SU-DHL-6 (cell line): ENCODE data around the gene DLEU7.

Experiments
- H2AFZ ChIP-seq: fragments of 200-600 bp; sonication (generic); 2 replicates; pipeline ENCODE4 v1.6.1; 2014; ENCODE audit warnings: low read depth, mild to moderate bottlenecking, moderate library complexity, mixed read lengths, antibody characterized with exemption, low read length; ENCODE audit not compliant: severe bottlenecking
- H3F3A ChIP-seq: fragments of 200-600 bp; shearing (Covaris generic); 2 replicates; pipeline ENCODE4 v1.6.0; 2016; ENCODE audit warnings: antibody characterized with exemption, mild to moderate bottlenecking; ENCODE audit not compliant: insufficient read depth
- H3K27ac ChIP-seq: fragments of 200-600 bp; sonication (generic); 2 replicates; pipeline ENCODE4 v1.5.1; 2016; ENCODE audit warnings: low read depth, mild to moderate bottlenecking, low read length, moderate library complexity, mixed read lengths
- H3K27me3 ChIP-seq: fragments of 200-600 bp; sonication (generic), shearing (Covaris generic); 2 replicates; pipeline ENCODE4 v1.6.0; 2014; ENCODE audit warnings: mild to moderate bottlenecking, low read length
- H3K36me3 ChIP-seq: fragments of 200-600 bp; sonication (generic); 2 replicates; pipeline ENCODE4 v1.6.1; 2014; ENCODE audit warnings: mild to moderate bottlenecking, low read length, mixed read lengths
- H3K4me2 ChIP-seq: fragments of 300-600, 200-600 bp; shearing (Covaris generic), sonication (generic); 2 replicates; pipeline ENCODE4 v1.6.0; 2014; ENCODE audit warnings: low read length, low read depth, mild to moderate bottlenecking; ENCODE audit not compliant: poor library complexity, severe bottlenecking
- H3K4me3 ChIP-seq: fragments of 200-600 bp; sonication (generic); 2 replicates; pipeline ENCODE4 v1.5.1; 2014; ENCODE audit warnings: antibody characterized with exemption, low read length, mild to moderate bottlenecking, mixed read lengths; ENCODE audit not compliant: insufficient read depth, poor library complexity, severe bottlenecking
- H3K79me2 ChIP-seq: fragments of 200-600 bp; sonication (generic); 2 replicates; pipeline ENCODE4 v1.6.1; 2014; ENCODE audit warnings: mild to moderate bottlenecking, low read length, moderate library complexity; ENCODE audit not compliant: insufficient read depth
- H3K9ac ChIP-seq: fragments of 200-600 bp; sonication (generic); 2 replicates; pipeline ENCODE4 v1.7.0; 2014; ENCODE audit warnings: mild to moderate bottlenecking, low read length
- H3K9me2 ChIP-seq: fragments of 200-600 bp; sonication (generic); replicated peaks from 2 replicates; pipeline ENCODE4 v1.6.1; 2014; ENCODE audit warnings: low read length; ENCODE audit not compliant: insufficient read depth
- H3K9me3 ChIP-seq: fragments of 200-600 bp; sonication (generic); 2 replicates; pipeline ENCODE4 v1.6.1; 2014; ENCODE audit warnings: low read length, mixed read lengths; ENCODE audit not compliant: insufficient read depth
- H4K20me1 ChIP-seq: fragments of 200-600 bp; sonication (generic); 2 replicates; pipeline ENCODE4 v1.6.1; 2014; ENCODE audit warnings: low read depth, mild to moderate bottlenecking, antibody characterized with exemption, low read length, moderate library complexity, mixed read lengths
- EZH2phosphoT487 ChIP-seq: fragments of 200-600 bp; sonication (generic), shearing (Covaris generic); conservative IDR thresholded peaks from 2 replicates; pipeline ENCODE4 v1.6.1; 2018; ENCODE audit warnings: mild to moderate bottlenecking, antibody characterized with exemption, low read length, moderate library complexity, mixed read lengths
- TF ChIP-seq, protein P1 (sequence below): fragments of 200-600 bp; sonication (generic); IDR thresholded peaks from one replicate; pipeline ENCODE4 v1.5.1; 2017; ENCODE audit warnings: antibody characterized with exemption, mild to moderate bottlenecking, low read length, moderate library complexity; ENCODE audit not compliant: insufficient read depth, poor library complexity, severe bottlenecking

Gene DLEU7

DNA sequence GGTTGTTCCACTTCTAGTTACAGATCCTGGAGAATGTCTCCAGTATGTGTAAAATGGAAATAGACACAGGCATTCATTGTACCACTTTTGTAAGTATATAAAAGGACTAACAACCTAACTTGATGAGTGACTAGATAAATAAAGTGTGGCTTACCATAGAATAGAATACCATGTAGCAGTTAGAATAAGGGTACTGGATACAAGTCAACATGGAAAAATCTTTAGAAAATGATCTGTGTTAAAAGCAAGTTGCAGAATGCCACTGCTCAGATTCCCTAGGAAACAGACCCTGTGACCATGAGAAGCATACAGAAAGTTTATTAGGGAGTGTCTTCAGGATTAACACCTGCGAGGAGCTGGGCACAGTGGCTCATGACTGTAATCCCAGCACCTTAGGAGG lies 40.2 kb upstream of the DLEU7 start:
- Histone ChIP-seq H3K36me3 (no peaks in the 10 kb centered on the region), H2AFZ (no peak overlapping the region), H3K4me3 (no peak overlapping the region), H3K9me2 (no peaks in the 10 kb centered on the region), H3K27me3 (no peaks in the 10 kb centered on the region), H3K27ac (no peak overlapping the region), H3K9me3 (no peaks in the 10 kb centered on the region), H3K9ac (no peak overlapping the region), H3F3A (no peaks in the 10 kb centered on the region), H4K20me1 (no peaks in the 10 kb centered on the region), H3K79me2 (no peaks in the 10 kb centered on the region), H3K4me2 (no peak overlapping the region)
- TF ChIP-seq EZH2phosphoT487 = no peak
- TF ChIP-seq, protein P1, sequence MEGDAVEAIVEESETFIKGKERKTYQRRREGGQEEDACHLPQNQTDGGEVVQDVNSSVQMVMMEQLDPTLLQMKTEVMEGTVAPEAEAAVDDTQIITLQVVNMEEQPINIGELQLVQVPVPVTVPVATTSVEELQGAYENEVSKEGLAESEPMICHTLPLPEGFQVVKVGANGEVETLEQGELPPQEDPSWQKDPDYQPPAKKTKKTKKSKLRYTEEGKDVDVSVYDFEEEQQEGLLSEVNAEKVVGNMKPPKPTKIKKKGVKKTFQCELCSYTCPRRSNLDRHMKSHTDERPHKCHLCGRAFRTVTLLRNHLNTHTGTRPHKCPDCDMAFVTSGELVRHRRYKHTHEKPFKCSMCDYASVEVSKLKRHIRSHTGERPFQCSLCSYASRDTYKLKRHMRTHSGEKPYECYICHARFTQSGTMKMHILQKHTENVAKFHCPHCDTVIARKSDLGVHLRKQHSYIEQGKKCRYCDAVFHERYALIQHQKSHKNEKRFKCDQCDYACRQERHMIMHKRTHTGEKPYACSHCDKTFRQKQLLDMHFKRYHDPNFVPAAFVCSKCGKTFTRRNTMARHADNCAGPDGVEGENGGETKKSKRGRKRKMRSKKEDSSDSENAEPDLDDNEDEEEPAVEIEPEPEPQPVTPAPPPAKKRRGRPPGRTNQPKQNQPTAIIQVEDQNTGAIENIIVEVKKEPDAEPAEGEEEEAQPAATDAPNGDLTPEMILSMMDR = no peak

DNA sequence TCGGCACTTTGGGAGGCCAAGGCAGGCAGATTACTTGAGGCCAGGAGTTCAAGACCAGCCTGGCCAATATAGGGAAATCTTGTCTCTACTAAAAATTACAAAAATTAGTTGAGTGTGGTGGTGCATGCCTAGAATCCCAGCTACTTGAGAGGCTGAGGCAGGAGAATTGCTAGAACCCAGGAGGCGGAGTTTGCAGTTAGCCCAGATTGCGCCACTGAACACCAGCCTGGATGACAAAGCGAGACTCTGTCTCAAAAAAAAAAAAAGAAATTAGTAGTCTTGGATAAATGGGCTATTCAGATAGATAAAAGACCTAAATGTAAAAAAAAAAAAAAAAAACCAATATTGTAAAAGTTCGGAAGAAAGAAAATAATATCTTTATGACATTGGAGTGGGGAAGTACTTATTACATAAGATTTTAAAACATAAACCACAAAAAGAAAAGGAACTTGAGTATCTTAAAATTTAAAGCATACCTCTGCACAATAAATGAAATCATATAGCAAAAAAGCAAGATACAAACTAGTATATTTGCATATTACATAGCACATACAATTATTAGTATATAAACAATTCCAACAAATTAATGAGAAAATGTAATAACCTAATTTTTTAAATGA lies 39.4 kb upstream of the DLEU7 start:
- H2AFZ ChIP-seq = no peak overlapping the region
- H3F3A ChIP-seq = no peaks in the 10 kb centered on the region
- TF ChIP-seq, protein P1 = no peak
- TF ChIP-seq EZH2phosphoT487 = no peak

GRCh38 chr13:50873991-50874390 lies 30.5 kb upstream of the DLEU7 start:
- TF ChIP-seq, protein P1 = no peak
- TF ChIP-seq EZH2phosphoT487 = no peak
- no peak overlapping the region for H2AFZ ChIP-seq
- H3K79me2 ChIP-seq = no peaks in the 10 kb centered on the region
- no peak overlapping the region for H3K4me3 ChIP-seq
- H3F3A ChIP-seq = no peaks in the 10 kb centered on the region
- H3K4me2 ChIP-seq = no peak overlapping the region
- no peak overlapping the region for H3K9ac ChIP-seq
- no peaks in the 10 kb centered on the region for H3K9me2 ChIP-seq
- H3K27me3 ChIP-seq = no peaks in the 10 kb centered on the region
- H4K20me1 ChIP-seq = no peaks in the 10 kb centered on the region
- no peaks in the 10 kb centered on the region for H3K36me3 ChIP-seq
- H3K9me3 ChIP-seq = no peaks in the 10 kb centered on the region
- H3K27ac ChIP-seq = no peak overlapping the region

More for the DNA sequence above, 39.4 kb upstream of the DLEU7 start:
- Histone ChIP-seq H3K4me3 (no peak overlapping the region), H3K27me3 (no peaks in the 10 kb centered on the region), H3K4me2 (no peak overlapping the region), H4K20me1 (no peaks in the 10 kb centered on the region), H3K9me3 (no peaks in the 10 kb centered on the region), H3K9ac (no peak overlapping the region), H3K27ac (no peak overlapping the region), H3K79me2 (no peaks in the 10 kb centered on the region), H3K36me3 (no peaks in the 10 kb centered on the region), H3K9me2 (no peaks in the 10 kb centered on the region)
